ENCODE data around the gene DENND2D.
A peak's percentile ranks its signal among the peaks of the same experiment; 100 is the strongest.

The DENND2D gene

DNA sequence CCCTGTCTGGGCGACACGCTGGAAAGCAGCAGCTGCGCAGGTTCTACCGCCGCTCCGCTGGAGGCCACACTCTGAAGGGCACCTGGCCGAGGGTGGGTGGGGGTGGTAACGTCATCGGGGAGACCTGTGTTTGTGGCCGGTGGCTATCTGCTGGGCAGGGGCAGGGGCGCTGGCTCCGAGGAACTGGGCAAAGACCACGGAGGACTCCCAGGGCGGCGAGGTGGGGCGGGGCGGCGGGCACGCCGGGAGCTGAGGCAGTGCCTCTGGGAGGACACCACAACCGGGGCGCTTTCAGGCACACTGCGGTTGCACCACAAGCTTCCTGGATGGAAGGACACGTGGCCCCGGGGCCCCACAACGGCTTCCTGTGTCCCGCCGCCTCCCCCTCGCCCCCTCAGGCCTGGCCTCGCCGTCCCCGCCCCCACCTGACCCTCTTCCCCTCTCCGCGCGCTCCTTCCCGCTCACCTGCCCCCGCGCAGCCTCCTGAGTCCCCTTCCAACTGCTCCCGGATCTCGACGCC lies 3.3 kb upstream of the DENND2D start:
- DNase-seq (ENCODE audit: low read depth, low spot score) = peak; percentile 60

DNA sequence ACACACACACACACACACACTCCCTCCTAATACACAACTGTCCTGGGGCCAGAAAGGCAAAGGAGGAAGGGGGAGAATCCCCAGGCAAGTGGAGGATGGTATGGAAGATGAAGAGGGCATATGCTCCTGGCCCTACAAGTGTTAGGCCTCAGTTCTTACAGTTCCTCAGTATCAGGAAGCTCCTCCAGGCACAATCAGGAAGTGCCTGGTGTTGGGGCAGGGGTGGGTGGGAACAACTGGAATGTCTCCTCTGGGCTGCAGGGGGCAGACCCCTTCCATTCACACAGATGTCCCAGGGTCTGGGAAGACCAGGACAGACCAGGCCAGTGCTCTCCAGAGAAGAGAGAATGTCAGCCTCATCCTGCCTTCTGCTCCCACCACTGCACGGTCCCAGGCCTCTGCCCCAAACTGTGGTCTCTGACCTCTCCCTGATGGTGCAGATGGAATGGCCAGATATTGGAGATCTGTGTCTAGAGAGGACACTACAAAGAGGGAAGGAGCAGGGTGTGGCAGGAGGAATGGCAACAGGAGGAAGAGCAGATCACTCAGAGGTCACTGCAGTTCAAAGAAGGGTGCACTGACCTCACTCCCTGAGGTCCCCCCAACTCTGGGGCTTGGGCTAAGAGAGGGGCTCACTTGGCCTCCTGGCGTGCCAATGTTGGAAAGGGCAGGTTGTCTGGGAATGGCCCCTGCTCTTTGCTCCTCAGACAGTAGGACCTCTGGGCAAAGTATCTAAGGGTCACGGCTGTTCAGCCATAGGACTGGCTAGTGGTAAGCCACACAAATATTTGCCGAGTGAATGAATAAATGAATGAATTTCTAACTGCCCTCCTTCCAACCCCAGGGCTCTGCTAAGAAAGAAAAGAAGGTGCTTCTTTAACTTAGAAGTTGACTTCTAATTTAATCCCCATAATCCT lies 2.5 kb upstream of the DENND2D start:
- no peak for DNase-seq (ENCODE audit: low read depth, low spot score)

DNA sequence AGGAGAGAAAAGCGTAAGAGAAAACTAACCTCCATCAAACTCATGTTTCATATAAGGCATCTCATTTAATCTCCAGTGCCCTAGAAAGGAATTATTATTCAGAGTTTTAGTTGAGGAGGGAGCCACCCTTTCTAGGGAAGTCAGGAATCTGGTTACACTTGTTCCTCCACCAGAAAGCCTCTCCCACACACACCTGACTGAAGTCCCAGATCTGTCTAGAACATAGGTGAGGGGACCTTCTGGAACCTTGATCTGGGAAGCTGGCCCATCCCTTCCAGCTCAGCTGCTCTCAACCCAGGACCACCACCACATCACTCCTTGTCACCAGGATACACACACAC lies 1.9 kb upstream of the DENND2D start:
- no peak for DNase-seq (ENCODE audit: low read depth, low spot score)

DNA sequence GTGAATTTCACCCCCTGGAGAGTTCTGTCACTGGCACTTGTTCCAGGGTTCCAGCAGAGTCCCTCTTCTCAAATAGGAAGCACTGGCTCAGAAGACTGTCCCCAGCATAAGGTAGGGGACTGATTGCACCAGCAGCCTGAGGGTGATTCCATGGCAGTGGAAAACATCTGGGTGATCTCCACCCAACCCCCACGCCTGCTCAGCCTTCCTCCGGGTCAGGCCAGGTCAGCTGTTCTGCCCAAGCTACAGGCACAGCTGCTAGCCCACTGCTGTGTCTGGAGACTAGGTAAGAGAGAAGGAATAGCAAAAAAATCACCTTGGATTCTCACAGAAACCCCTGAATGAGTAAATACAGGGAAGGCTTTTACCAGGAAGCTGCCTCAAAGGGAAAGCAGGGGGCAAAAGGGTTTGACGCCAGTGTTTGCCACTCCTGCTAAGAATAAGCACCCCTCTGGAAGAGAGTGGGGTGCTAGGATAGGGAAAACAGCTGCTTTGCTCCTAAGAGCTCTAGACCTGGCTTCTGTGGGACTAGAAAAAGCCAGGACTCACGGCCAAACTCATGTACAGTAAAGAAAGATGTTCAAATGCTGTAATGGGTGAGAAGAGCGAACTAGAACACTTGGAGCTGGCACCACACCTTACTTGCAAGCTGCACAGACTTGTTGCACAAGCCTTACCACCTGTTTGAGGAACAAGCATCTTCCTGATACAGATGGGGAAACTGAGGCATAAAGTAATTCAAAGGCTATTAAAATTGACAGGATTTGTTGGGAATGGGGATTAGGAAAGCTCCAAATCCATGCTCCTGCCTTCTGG lies 1.0 kb upstream of the DENND2D start:
- no peak for DNase-seq (ENCODE audit: low read depth, low spot score)

DNA sequence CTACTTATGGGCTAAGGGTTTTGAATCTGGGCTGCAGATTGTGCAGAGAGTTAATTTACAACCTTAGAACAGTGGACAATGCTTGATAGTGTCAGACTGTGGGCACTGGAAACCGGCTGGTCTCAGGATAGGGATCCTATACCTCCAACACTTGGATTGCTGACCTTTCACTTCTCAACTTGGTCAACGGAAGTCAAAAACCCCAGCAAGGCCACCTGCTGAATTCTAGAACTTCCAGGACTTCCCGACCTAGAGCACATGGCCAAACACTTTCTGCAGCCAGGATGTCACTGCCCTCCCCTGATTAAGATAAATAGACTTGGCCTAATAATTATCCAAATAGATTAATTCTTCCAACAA lies 336 bp upstream of the DENND2D start:
- DNase-seq (ENCODE audit: low read depth, low spot score) = no peak

DNA sequence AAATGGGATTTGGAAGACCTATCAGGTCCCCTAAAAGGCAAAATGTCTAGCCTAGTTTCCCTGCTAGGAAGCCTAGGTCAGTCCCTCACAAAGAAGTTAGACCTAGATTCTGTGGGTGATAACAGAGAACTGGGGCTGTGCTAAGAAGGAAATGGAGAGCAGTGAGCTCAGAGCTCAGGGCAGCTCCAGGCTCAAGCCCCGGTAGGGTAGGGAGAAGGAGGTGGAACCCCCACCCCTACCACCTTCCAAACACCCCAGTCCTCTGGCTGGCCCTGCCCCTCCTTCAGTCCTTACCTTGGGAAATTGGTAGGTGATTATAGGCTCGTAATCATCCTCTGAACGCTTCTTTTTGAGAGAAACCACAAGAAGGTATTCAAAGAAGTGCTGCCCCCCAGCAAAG lies 1.1 kb downstream of the DENND2D start:
- DNase-seq (ENCODE audit: low read depth, low spot score) = no peak

DNA sequence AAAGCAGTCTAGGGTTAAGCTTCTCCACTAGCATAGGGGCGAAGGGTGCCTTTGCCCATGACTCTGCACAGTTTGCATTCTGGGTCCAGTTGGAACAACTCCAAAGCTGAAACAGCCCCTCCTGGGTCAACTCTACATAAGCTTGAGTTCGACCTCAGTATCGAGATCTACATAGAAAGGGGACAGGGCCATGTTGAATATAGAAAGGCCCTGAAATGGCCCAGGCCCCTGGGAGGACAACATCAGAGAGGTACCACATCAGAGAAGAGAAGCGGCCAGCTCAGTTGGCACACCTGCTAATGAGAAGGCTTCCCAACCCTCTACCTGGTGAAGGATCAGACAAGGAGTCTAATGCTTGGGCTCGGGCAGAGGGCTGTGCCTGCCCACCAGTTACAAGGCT lies 1.6 kb downstream of the DENND2D start:
- DNase-seq (ENCODE audit: low read depth, low spot score) = no peak

DNA sequence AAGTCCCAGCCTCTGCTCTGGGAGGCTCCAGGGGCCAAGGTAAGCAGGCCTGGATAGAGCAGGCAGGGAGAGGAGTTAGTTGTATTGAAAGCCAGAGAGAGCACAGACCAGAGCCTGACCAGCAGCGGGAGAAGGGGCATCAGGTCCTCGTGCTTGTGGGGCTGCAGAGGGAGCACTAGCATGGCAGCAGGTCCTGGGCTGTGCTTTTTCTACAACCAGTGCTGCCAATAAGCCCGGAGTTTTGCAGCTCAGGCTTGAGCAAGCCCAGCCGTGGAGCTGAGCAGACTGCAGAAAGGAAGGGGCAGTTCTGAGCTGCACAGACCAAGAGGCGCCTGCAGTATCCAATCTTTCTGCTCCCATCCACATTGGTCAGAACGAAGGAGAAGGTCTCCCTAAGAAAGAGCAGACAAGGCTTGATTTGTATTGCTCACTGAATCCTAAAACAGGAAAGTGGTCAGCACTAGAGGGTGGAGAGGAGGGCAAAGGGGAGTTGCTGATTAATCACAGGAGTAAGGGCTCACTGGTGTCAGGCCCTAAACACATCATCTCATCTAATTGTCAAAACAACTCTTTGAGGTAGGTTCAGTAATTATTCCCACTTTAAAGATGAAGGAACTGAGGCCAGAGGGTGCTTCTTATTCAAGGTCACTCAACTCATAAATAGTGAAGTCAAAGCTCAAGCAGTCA lies 2.7 kb downstream of the DENND2D start:
- DNase-seq (ENCODE audit: low read depth, low spot score) = peak; percentile 43

DNA sequence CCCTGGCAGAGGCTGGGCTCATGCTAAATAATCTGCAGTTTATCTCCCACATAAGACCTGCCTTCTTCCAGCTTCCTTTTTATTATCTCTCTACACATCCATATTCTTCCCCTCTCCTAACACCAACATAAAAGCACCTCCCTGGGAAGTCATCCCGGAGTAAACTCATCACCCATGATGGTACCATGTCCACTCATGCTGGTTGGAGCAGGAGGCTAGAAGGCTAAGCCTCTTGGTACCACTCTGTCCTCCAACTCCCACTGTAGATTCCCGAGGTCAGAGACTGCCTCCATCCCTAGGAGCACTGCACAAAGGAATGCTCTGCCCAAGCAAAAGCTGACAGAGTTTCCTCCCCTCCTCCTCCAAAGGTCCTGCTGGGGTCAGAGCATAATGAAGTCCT lies 4.2 kb downstream of the DENND2D start:
- no peak for DNase-seq (ENCODE audit: low read depth, low spot score)

DNA sequence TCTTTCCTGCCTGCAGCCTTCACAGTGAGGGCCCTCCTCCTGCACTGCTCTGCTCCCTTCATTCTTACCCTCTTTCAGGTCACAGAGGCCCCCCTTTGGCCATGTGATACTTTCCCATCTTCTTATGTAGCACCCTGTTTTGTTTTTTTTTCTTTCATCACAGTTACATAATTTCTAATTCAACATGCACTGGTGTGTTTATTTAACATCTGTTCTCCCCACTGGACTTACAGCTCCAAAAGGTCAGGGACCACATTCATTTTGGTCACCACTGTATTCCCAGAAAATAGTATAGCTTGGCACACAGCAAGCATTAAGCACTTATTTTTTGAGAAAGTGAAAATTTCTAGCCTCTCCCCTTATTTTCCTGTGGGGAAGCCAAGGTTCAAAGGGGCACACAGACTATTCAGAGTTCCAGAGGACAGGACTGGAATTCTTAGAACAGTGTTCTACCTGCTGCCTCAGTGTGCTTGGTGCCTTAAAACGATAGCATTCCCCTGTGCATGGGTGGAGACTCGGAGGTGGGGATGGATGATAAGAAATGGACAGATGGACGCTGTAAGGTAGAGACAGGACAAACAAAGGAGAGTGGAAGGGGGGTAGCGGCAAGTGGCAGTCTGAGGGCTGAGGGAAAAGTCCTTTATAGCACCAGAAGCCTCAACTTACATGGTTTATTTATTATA lies 5.3 kb downstream of the DENND2D start:
- no peak for DNase-seq (ENCODE audit: low read depth, low spot score)

DNA sequence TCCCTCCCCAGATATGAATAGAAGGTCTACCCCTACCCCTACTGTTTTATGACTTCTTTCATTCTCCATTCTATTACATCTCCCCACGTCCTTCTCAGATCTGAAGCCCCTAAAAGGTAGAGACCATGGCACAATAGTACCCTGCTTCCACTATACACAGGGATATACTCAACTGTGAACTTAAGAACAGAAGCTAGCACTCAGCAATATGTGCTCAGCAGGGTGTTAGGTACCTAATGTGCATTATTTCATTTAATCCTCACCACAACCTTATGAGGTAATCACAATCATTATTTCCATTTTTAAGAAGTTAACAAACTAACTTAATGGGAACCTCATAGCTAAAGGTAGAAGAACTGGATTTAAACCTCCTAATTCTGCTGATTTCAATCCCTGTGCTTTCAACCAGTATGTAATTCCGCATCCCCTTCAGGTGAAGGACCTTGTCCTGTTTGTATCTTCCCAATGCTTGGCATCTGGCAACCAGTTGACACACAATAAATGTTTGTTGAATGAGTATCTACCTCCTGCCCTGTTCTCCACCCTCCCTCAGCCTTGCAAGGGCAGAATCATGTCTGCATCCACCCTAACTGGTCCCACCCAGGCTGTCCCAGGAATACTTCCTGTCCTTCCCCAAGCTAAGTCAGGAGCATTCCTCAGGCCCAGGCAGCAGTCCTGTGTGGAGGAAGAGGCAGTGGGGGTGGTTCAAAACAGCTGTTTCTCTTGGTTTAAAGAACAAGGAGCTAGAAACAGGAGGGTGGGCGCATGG lies 6.5 kb downstream of the DENND2D start:
- DNase-seq (ENCODE audit: low read depth, low spot score) = no peak

DNA sequence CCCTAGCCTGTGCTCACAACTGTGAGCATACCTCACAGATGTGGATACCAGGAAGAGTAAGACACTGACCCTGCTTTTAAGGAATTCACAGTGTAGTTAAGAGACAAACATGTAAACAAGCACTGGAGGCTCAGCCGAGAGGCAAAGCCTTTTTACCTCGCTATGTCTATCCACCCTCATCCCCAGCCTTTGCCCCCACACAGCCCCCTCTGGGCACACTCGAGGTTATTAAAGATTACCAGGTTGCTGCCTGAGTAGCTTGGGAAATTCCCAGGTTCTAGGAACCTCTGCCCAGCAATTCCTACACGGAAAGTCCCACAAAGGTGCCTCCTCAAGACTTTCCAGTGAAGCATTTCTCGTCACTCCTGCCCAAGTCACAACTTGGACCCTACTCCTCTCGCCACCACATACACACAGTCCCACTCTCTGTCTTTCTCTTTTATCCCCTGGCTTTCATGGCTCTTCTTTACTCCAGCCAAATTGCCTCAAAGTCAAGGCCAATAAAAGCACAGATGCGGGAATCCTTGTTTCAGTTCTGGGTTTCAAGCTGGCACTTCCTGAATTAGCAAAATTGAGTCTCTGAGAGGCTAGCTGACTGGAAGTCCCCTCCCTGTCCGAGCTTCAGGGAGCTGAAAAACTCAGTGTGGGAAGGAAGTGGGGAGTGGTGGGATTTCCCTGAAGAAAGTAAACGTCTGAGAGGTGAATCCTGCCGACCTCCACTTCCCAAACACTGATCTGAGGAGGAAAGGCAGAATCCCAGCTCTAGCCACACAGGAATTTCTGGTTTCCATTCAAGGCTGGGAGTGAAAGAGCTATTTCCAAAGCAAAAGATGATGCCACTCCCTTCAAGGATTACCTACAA lies 7.6 kb downstream of the DENND2D start:
- DNase-seq (ENCODE audit: low read depth, low spot score) = no peak

DNA sequence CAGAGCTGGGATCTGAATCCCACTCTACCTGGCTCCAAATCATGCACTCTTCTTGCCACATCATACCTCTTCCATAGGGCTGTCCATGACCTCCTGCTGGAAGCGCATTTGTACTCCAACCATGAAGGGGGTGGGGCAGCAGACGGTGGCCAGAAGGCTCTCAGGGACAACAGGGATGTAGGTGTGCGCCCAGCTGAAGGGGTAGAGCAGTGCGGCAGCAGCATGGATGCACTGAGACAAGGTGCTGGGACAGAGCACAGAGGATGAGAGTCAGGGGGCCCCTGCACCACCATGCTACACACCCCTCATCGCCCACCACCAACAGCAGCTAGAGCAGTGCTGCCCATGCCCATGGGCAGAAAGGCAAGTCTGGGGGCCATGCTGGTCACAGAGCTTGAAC lies 8.4 kb downstream of the DENND2D start:
- no peak for DNase-seq (ENCODE audit: low read depth, low spot score)

DNA sequence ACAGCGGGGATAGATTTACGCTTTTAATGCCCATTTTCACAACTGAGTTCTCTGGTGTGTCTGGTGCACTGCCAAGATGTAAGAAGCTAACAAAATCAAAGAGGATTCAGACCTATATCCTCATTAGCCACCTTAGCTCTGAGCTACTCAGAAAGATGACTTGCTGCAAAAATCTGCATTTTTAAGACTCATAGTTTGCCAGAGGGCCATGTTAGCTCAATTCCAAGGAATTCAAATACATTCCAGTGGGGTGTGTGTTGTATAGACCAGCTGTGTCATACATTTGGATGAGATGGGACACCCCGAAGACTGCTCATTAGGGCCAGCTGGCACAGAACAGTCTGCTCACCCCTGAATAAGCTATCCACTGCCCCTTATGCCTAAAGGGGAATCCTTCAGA lies 8.9 kb downstream of the DENND2D start:
- DNase-seq (ENCODE audit: low read depth, low spot score) = no peak

DNA sequence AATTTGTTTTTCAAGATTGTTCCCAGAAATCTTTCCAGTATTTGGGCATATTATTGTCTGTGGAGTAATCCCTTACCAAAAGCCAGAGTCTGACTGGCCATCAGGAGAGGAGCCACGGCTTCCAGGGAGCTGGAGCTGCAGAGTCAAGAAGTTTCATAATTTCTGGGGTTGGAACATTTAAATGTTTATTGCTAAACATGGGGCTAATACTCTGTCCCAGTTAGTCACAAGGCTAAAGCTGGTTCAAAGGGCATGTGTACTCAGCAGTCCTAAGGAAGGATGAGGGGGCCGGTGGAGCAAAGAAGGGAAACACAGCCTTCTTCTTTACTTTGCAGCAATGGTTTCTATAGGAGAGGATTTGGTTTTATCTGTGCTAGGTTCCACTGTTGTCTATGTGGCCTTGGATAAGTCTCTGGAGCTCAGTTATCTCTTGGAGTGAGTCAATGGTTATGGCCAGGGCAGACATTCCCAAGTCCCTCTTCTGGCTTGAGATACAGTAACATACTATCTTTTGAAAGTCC lies 9.5 kb downstream of the DENND2D start:
- DNase-seq (ENCODE audit: low read depth, low spot score) = no peak

DNA sequence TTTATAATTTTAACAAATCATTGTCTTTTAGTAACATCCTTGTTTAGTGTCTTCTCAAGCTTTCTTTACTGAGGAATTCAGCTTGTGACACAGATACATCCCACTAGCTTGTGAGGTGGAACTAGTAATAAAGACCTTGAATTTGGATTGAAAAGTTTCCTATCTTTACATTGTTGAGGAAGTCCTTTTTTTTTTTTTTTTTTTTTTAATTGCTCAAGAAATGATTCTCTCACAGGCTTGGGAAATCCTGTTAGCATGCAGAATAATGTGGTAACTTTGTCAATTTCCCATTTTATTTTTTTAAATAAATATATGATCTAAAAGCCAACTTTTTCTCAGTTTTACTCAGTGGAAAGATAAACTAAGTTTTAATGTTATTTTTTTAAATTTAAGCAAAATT lies 15.8 kb downstream of the DENND2D start:
- no peak for DNase-seq (ENCODE audit: low read depth, low spot score)

DNA sequence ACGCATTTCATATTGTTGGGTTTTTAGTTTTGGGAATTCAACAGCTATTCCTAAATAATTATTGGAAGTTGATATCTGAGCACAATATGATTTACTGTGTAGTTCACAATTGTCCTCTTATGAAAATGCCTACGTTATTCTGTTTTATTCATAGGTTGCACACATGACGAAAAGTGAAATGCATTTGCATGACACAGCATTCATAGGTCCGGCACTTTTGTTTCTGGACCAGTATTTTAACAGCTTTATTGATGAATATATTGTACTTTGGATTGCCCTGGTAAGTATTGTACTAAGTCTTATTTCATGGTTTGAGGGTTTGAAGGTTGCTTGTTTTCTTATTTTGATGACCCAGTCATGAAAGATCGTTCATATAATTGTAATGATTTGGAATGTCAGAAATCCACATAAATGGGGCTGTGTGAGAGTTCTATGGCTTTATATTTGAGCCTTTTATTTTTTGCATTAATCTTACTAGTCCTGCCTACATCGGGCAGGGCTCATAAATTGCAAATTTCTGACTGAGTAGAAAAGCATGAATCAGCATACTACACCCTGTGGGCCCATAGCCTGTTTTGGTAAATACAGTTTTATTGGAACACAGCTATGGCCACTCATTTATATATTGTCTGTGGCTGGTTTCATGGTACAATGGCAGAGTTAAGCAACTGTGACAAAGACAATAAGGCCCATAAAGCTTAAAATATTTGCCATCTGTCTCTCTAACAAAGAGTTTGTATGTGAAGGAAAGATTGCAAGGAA lies 17.0 kb downstream of the DENND2D start:
- DNase-seq (ENCODE audit: low read depth, low spot score) = no peak

DNA sequence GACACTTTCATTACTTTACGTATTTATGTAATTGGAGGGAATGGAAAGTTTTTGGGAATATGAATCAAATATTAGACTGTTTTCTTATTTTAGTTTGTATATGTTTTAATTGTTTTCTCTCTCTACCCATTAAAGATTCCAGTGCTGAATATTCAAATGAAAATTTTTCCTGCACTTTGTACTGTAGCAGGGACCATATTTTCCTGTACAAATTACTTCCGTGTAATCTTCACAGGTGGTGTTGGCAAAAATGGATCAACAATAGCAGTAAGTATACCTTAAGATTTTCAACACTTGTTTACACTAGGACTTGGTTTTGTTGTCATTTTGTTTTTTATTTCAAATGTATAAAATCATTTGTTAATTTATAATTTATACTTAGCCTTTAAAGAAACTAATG lies 18.4 kb downstream of the DENND2D start:
- DNase-seq (ENCODE audit: low read depth, low spot score) = no peak

DNA sequence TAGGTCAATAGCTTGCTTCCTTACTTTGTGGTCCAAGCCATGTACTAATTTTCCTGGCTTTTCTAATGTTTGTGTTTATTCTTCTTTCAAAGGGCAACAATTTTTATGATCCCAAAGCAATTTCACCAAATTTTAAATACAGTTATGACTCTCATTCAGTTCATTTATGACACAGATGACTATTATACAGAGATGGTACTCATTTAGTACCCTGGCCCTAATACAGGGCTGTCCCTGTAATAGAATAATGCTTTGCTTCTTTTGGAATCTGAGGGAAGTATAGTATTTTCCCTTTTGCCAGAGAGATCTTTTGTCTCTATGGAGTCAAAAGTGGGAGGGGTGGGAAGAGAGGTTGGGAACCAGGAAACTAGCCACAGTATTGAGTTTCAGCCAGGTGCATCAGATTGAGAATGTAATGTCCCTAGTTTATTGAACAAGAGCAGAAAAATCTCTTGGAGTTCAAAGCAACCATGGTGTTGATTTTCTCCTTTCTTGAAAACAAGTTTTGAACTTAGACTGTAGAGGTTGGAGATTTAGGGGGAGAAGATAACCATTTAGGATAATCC lies 20.4 kb downstream of the DENND2D start:
- no peak for DNase-seq (ENCODE audit: low read depth, low spot score)
